ENCODE data around the gene CFAP20. TPM values are rescaled to one million over a fixed set of nuclear protein-coding genes. Genes with fewer than 3 reads are reported as not detected.
A peak's percentile ranks its signal among the peaks of the same experiment; 100 is the strongest.

CFAP20 gene
- total RNA-seq, 1 donor from 2014 or later, result 41.7 TPM

DNA sequence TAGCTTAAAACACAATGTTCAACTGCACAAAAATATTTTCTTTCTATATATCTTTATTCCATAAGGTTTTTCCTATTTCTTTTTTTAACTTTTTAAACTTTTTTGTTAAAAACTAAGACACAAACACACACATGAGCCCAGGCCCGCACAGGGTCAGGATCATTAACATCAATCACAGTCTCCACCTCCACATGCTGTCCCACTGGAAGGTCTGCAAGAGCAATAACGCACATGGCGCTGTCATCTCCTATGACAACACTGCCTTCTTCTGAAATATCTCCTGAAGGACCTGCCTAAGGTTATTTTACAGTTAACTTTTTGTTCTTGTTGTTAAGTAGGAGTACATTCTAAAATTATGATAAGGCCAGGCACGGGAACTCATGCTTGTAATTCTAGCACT is 4.1 kb downstream of the CFAP20 start:
- Mint-ChIP-seq H3K4me3 (no peak overlapping the region), H3K27ac (no peak overlapping the region), H3K36me3 (peaks cover 5% of the 10 kb centered on the region), H3K4me1 (ENCODE audit: unreplicated experiment) (peaks cover 68% of the 10 kb centered on the region), H3K9me3 (peaks cover 6% of the 10 kb centered on the region), H3K27me3 (peaks cover 5% of the 10 kb centered on the region)
- no peak for DNase-seq (ENCODE audit: extremely low spot score, unreplicated experiment)
- TF ChIP-seq, protein P1, sequence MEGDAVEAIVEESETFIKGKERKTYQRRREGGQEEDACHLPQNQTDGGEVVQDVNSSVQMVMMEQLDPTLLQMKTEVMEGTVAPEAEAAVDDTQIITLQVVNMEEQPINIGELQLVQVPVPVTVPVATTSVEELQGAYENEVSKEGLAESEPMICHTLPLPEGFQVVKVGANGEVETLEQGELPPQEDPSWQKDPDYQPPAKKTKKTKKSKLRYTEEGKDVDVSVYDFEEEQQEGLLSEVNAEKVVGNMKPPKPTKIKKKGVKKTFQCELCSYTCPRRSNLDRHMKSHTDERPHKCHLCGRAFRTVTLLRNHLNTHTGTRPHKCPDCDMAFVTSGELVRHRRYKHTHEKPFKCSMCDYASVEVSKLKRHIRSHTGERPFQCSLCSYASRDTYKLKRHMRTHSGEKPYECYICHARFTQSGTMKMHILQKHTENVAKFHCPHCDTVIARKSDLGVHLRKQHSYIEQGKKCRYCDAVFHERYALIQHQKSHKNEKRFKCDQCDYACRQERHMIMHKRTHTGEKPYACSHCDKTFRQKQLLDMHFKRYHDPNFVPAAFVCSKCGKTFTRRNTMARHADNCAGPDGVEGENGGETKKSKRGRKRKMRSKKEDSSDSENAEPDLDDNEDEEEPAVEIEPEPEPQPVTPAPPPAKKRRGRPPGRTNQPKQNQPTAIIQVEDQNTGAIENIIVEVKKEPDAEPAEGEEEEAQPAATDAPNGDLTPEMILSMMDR (conservative IDR thresholded peaks at IDR 0.05), result no peak

DNA sequence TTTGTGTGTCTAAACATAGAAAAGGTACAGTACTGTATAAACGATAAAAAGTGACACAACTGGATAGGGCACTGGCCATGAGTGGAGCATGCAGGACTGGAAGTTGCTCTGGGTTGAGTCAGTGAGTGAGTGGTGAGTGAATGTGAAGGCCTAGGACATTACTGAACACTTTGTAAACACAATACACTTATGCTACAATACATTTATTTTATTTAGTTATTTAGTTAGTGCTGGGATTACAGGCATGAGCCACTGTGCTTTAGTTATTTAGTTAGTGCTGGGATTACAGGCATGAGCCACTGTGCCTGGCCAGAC is 4.6 kb downstream of the CFAP20 start:
- TF ChIP-seq, protein P1 (conservative IDR thresholded peaks at IDR 0.05), result no peak
- Mint-ChIP-seq H3K9me3 (peaks cover 4% of the 10 kb centered on the region), H3K4me1 (ENCODE audit: unreplicated experiment) (peaks cover 69% of the 10 kb centered on the region), H3K36me3 (peaks cover 4% of the 10 kb centered on the region), H3K4me3 (peak overlapping the region; percentile 56), H3K27me3 (peaks cover 3% of the 10 kb centered on the region), H3K27ac (peak overlapping the region; percentile 50)
- DNase-seq (ENCODE audit: extremely low spot score, unreplicated experiment), result no peak

DNA sequence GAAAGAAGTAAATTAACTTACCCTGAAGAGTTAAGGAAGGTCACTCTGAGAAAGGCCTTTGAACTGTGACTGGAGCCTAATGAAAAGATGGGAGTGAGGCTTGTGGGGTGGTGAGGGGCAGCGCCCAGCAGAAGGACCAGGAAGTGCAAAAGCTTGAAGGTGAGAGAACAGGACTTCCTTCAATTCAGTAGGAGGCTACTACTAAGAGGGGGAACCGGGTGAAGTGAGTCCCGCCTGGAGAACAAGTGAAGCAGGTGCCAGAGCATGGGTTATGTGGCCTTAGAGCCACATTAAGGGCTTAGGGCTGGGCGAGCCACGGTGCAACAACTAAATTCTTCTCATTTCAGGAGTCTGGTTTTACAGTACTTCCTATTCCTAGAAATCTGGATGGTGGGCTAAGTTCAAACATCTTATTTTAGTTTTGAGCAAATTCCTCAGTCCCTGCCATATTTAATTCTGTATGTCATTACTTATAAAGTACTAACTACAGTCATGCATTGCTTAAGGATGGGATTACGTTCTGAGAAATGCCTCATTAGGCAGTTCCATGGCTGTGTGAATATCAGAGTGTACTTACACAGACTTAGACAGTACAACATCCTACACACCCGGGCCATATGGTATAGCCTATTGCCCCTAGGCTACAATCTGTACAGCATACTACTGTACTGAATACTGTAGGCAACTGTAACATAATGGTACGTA is 5.1 kb downstream of the CFAP20 start:
- Mint-ChIP-seq H3K27me3 (no peaks in the 10 kb centered on the region), H3K4me3 (peak overlapping the region; percentile 56), H3K4me1 (ENCODE audit: unreplicated experiment) (peaks cover 66% of the 10 kb centered on the region), H3K9me3 (no peaks in the 10 kb centered on the region), H3K36me3 (no peaks in the 10 kb centered on the region), H3K27ac (peak overlapping the region; percentile 50)
- DNase-seq (ENCODE audit: extremely low spot score, unreplicated experiment), result no peak
- TF ChIP-seq, protein P1 (conservative IDR thresholded peaks at IDR 0.05), result no peak

DNA sequence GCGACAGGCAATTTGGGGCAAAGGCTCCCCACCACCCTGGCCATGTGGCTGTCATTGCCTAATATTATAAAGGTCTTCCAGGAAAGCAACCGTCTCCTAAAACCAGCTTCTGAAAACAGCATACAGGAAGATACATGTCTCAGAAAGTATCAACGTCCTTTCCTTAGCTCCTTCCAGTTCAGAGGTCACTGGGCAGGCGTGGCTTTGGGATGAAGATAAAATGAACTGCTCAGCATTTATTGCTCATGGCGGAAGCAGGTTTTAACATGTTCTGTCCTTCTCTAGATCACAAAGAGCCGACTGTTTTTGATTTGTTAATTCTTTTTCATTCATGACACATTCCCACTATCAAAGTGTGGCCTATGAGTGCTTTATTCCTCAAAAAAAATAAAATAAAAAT is 8.0 kb downstream of the CFAP20 start:
- no peak for DNase-seq (ENCODE audit: extremely low spot score, unreplicated experiment)
- Mint-ChIP-seq H3K36me3 (peaks cover 5% of the 10 kb centered on the region), H3K4me1 (ENCODE audit: unreplicated experiment) (peaks cover 48% of the 10 kb centered on the region), H3K4me3 (no peak overlapping the region), H3K27ac (peak overlapping the region; percentile 84), H3K9me3 (no peaks in the 10 kb centered on the region), H3K27me3 (no peaks in the 10 kb centered on the region)
- TF ChIP-seq, protein P1 (conservative IDR thresholded peaks at IDR 0.05), result no peak

DNA sequence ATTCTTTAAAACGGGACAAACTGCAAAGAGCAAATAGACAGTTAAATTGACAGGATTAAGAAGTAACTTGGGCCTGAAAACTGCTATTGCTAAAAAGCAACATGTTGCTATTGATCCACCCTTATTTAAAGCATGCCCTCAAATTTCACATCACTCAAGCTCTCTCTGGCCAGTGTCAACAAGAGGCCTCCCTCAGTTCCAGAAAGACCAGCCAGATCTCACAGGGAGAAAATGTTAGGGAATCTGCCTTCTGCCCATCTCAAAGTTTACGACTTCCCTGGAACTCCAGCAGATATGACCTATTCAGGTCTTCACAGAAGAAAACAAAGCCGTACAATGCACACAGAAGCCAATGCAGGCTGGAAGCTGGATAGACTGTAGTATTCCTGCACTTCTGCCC is 8.9 kb downstream of the CFAP20 start:
- Mint-ChIP-seq H3K9me3 (no peaks in the 10 kb centered on the region), H3K27me3 (no peaks in the 10 kb centered on the region), H3K27ac (peak overlapping the region; percentile 18), H3K4me3 (no peak overlapping the region), H3K36me3 (peaks cover 9% of the 10 kb centered on the region), H3K4me1 (ENCODE audit: unreplicated experiment) (peaks cover 43% of the 10 kb centered on the region)
- TF ChIP-seq, protein P1 (conservative IDR thresholded peaks at IDR 0.05), result no peak
- DNase-seq (ENCODE audit: extremely low spot score, unreplicated experiment), result no peak

DNA sequence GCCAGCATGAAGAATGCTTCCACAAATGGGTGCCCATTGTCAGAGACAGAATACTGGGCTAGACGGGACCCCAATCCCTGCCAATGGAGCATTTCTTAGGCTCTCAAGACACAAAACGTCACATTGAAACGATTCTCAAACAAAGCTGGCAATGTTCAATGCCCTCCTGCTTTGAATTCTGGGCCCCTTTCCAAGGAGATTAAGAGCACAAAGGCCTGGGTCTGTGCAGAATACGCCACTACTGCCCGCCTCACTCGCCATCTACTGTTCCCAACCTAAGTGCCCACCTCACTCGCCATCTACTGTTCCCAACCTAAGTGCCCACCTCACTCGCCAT is 9.7 kb downstream of the CFAP20 start:
- DNase-seq (ENCODE audit: extremely low spot score, unreplicated experiment), result no peak
- H3K4me3 Mint-ChIP-seq, result no peak overlapping the region
- TF ChIP-seq, protein P1 (conservative IDR thresholded peaks at IDR 0.05), result no peak
- H3K27ac Mint-ChIP-seq, result no peak overlapping the region
- peaks cover 42% of the 10 kb centered on the region for H3K4me1 Mint-ChIP-seq (ENCODE audit: unreplicated experiment)
- peaks cover 15% of the 10 kb centered on the region for H3K36me3 Mint-ChIP-seq
- H3K9me3 Mint-ChIP-seq, result no peaks in the 10 kb centered on the region
- no peaks in the 10 kb centered on the region for H3K27me3 Mint-ChIP-seq
